ENCODE measurements around the gene OPN4. TPM values are rescaled to one million over a fixed set of nuclear protein-coding genes. Genes with fewer than 3 reads are reported as not detected.

The OPN4 gene
- total RNA-seq, 2 experiments from 2014 or later = not detected

- peaks cover 4% of the 10 kb centered on the region for H3K4me1 Mint-ChIP-seq (ENCODE audit: low read depth)
- no peak for TF ChIP-seq CTCF (IDR thresholded peaks at IDR 0.05)
- intact Hi-C loops (cut with micrococcal nuclease) = no loop called here
- no peaks in the 10 kb centered on the region for H3K36me3 Mint-ChIP-seq (ENCODE audit: low read depth)
- no peak overlapping the region for H3K27ac Mint-ChIP-seq
- no peak overlapping the region for H3K4me3 Mint-ChIP-seq
- DNase-seq (no peak), ATAC-seq (no peak)
- no peaks in the 10 kb centered on the region for H3K9me3 Mint-ChIP-seq
- no peaks in the 10 kb centered on the region for H3K27me3 Mint-ChIP-seq
- ChIA-PET POLR2A (no interaction called here), CTCF (interaction anchor here (1.7 kb wide), 1 partner anchor 211 kb away, joined by 6 read pairs; no protein-coding TSS in a partner anchor)
Observed at GRCh38 chr10:86691333-86692022, 37.1 kb downstream of the OPN4 start.

GRCh38 chr10:86692023-86692514 is 37.7 kb downstream of the OPN4 start:
- POLR2A ChIA-PET = no interaction called here

GRCh38 chr10:86692664-86693063 is 38.3 kb downstream of the OPN4 start:
- Mint-ChIP-seq H3K27me3 (no peaks in the 10 kb centered on the region), H3K4me3 (no peak overlapping the region), H3K4me1 (ENCODE audit: low read depth) (peaks cover 4% of the 10 kb centered on the region), H3K9me3 (no peaks in the 10 kb centered on the region), H3K27ac (no peak overlapping the region), H3K36me3 (ENCODE audit: low read depth) (no peaks in the 10 kb centered on the region)
- DNase-seq (no peak), ATAC-seq (no peak)
- no peak for TF ChIP-seq CTCF (IDR thresholded peaks at IDR 0.05)
- CTCF ChIA-PET = interaction anchor here (0.6 to 4.7 kb wide), 13 partner anchors 11 to 394 kb away, joined by 3 to 36 read pairs (median 3); no protein-coding TSS in a partner anchor
- intact Hi-C loops (cut with micrococcal nuclease) = no loop called here
- POLR2A ChIA-PET = no interaction called here

More at GRCh38 chr10:86692023-86692514, 37.7 kb downstream of the OPN4 start:
- DNase-seq = no peak
- H3K36me3 Mint-ChIP-seq (ENCODE audit: low read depth) = no peaks in the 10 kb centered on the region
- no peaks in the 10 kb centered on the region for H3K9me3 Mint-ChIP-seq
- no peak for TF ChIP-seq CTCF (IDR thresholded peaks at IDR 0.05)
- intact Hi-C loops (cut with micrococcal nuclease) = no loop called here
- no peak overlapping the region for H3K4me3 Mint-ChIP-seq
- H3K27me3 Mint-ChIP-seq = no peaks in the 10 kb centered on the region
- ATAC-seq = no peak
- peaks cover 4% of the 10 kb centered on the region for H3K4me1 Mint-ChIP-seq (ENCODE audit: low read depth)
- H3K27ac Mint-ChIP-seq = no peak overlapping the region
- CTCF ChIA-PET = interaction anchor here (1.8 to 4.7 kb wide), 3 partner anchors 30 to 215 kb away, joined by 5 to 36 read pairs (median 11); no protein-coding TSS in a partner anchor

- Mint-ChIP-seq H3K27ac (no peak overlapping the region), H3K9me3 (no peaks in the 10 kb centered on the region), H3K4me1 (ENCODE audit: low read depth) (peaks cover 4% of the 10 kb centered on the region), H3K4me3 (no peak overlapping the region), H3K27me3 (no peaks in the 10 kb centered on the region), H3K36me3 (ENCODE audit: low read depth) (no peaks in the 10 kb centered on the region)
- POLR2A ChIA-PET = no interaction called here
- CTCF ChIA-PET = interaction anchor here (0.6 to 4.7 kb wide), 19 partner anchors 9 to 393 kb away, joined by 3 to 36 read pairs (median 3); no protein-coding TSS in a partner anchor
- DNase-seq = no peak
- no peak for ATAC-seq
- TF ChIP-seq CTCF (IDR thresholded peaks at IDR 0.05) = no peak
- intact Hi-C loops (cut with micrococcal nuclease) = no loop called here
Observed at GRCh38 chr10:86693275-86693674, 38.9 kb downstream of the OPN4 start.

- ChIA-PET POLR2A (no interaction called here), CTCF (interaction anchor here (0.7 to 4.7 kb wide), 20 partner anchors 9 to 276 kb away, joined by 3 to 36 read pairs (median 3); no protein-coding TSS in a partner anchor)
- Mint-ChIP-seq H3K27ac (no peak overlapping the region), H3K27me3 (no peaks in the 10 kb centered on the region), H3K4me1 (ENCODE audit: low read depth) (no peaks in the 10 kb centered on the region), H3K4me3 (no peak overlapping the region), H3K9me3 (no peaks in the 10 kb centered on the region), H3K36me3 (ENCODE audit: low read depth) (no peaks in the 10 kb centered on the region)
- ATAC-seq (peak; percentile 68), DNase-seq (peak; percentile 56)
- peak; percentile 75 for TF ChIP-seq CTCF (IDR thresholded peaks at IDR 0.05)
- intact Hi-C loops (cut with micrococcal nuclease) = no loop called here
Observed at GRCh38 chr10:86693721-86694369, 39.5 kb downstream of the OPN4 start.
